ENCODE results near the gene ERRFI1.

ERRFI1 gene

DNA sequence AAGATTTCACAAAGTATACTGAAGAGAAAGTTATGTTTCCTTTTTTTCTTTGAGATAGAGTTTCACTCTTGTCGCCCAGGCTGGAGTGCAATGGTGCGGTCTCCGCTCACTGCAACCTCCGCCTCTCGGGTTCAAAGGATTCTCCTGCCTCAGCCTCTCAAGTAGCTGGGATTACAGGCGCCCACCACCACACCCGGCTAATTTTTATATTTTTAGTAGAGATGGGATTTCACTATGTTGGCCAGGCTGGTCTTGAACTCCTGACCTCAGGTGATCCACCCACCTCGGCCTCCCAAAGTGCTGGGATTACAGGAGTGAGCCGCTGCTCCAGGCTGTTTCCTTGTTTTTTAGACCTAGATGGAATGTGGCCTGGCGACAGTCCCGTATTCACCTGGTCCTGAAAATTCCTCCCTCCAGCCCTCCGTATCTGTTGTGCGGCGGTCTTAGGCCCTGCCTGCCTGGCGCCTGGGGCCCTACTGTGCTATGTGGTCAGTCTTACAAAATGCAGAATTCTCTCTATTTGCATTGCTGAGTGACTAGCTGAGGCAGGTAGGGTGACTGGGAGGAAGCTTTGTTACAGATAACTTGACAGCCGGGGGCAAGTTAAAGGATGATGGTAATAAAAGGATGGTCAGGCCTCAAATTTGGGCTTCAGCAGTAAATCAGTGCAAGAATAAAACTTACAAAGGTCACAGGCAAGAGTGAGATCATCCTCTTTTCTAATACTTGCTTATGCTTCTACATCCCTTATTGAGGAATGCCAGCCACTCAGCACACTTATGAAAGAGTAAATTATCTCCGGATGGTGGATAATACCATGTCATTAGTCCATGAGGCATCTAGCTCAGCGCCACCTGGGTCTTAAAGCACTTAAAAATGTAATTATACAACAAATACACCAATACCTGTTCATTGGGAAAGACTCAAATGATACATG, 34.3 kb downstream of the ERRFI1 start:
- H3K4me3 ChIP-seq (ENCODE audit: low read depth, low read length), result no peak overlapping the region
- H3K27ac ChIP-seq, result no peak overlapping the region
- TF ChIP-seq, protein P1, sequence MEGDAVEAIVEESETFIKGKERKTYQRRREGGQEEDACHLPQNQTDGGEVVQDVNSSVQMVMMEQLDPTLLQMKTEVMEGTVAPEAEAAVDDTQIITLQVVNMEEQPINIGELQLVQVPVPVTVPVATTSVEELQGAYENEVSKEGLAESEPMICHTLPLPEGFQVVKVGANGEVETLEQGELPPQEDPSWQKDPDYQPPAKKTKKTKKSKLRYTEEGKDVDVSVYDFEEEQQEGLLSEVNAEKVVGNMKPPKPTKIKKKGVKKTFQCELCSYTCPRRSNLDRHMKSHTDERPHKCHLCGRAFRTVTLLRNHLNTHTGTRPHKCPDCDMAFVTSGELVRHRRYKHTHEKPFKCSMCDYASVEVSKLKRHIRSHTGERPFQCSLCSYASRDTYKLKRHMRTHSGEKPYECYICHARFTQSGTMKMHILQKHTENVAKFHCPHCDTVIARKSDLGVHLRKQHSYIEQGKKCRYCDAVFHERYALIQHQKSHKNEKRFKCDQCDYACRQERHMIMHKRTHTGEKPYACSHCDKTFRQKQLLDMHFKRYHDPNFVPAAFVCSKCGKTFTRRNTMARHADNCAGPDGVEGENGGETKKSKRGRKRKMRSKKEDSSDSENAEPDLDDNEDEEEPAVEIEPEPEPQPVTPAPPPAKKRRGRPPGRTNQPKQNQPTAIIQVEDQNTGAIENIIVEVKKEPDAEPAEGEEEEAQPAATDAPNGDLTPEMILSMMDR (IDR thresholded peaks at IDR 0.05; ENCODE audit: low read depth, low read length), result no peak
- no peaks in the 10 kb centered on the region; the same call in 1 of the 2 replicates for H3K36me3 ChIP-seq
- no peaks in the 10 kb centered on the region for H3K27me3 ChIP-seq (ENCODE audit: insufficient read depth, low read depth, severe bottlenecking)
- H3K9me3 ChIP-seq (ENCODE audit: severe bottlenecking), result no peaks in the 10 kb centered on the region
- DNase-seq, result no peak

DNA sequence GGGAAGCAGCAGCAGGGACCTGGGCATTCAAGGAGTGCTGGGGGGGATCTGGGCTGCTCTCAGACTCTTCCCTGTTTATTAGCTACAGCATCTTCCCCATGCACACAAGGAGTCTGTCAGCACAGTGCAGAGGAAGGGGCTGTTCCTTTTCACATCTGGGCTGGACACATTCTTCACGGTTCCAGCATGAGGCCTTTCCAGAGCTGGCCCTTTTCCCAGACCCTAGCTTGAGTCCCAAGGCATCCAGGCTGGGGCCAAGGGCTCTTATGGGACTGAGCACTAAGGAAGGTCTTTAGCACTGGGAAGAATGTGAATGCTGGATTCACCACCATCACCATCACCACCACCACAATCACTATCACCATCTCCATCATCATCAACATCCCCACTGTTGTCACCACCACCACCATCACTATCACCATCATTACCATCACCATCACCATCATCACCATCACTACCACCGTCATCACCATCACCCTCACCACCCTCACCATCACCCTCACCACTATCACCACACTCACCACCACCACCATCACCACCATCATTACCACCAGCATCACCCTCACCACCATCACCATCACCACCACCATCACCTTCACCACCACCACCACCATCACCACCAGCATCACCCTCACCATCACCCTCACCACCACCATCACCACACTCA, 36.2 kb downstream of the ERRFI1 start:
- H3K36me3 ChIP-seq, result peaks cover 16% of the 10 kb centered on the region
- no peak overlapping the region for H3K27ac ChIP-seq
- TF ChIP-seq, protein P1 (IDR thresholded peaks at IDR 0.05; ENCODE audit: low read depth, low read length), result no peak

DNA sequence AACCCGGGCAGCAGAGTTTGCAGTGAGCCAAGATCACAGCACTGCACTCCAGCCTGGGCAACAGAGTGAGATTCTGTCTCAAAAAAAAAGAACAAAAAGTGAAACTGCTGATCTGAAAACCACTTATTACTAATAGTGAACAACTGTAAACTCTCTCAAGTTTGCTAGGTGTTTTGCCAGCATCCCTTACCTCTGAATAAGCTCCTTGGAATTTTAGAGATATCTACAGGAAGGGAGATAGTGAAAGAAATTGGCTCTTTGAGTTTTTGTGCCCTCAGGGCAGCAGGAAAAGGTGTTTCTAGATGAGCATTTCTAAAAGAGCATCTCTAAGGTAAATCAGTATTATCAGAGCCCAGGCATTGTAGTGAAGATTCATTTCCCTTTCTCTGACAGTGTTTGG, 37.5 kb downstream of the ERRFI1 start:
- TF ChIP-seq, protein P1 (IDR thresholded peaks at IDR 0.05; ENCODE audit: low read depth, low read length), result no peak
- Histone ChIP-seq H3K27me3 (ENCODE audit: insufficient read depth, low read depth, severe bottlenecking) (no peaks in the 10 kb centered on the region), H3K27ac (no peak overlapping the region), H3K9me3 (ENCODE audit: severe bottlenecking) (no peaks in the 10 kb centered on the region), H3K4me3 (ENCODE audit: low read depth, low read length) (no peak overlapping the region), H3K36me3 (peaks cover 27% of the 10 kb centered on the region)
- DNase-seq, result no peak

More for the DNA sequence above, 36.2 kb downstream of the ERRFI1 start:
- Histone ChIP-seq H3K27me3 (ENCODE audit: insufficient read depth, low read depth, severe bottlenecking) (no peaks in the 10 kb centered on the region), H3K9me3 (ENCODE audit: severe bottlenecking) (no peaks in the 10 kb centered on the region), H3K4me3 (ENCODE audit: low read depth, low read length) (no peak overlapping the region)
- DNase-seq, result no peak

DNA sequence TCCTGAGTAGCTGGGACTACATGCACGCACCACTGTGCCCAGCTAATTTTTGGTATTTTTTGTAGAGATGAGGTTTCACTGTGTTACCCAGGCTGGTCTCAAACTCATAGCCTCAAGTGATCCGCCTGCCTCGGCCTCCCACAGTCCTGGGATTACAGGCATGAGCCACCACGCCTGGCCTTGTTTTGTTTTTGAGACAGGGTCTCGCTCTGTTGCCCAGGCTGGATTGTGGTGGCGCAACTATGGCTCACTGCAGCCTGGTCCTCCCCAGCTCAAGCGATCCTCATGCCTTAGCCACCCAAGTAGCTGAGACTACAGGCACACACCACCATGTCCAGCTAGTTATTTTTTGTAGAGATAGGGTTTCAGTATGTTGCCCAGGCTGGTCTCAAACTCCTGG, 38.6 kb downstream of the ERRFI1 start:
- Histone ChIP-seq H3K4me3 (ENCODE audit: low read depth, low read length) (no peak overlapping the region), H3K9me3 (ENCODE audit: severe bottlenecking) (no peaks in the 10 kb centered on the region), H3K27me3 (ENCODE audit: insufficient read depth, low read depth, severe bottlenecking) (no peaks in the 10 kb centered on the region), H3K27ac (no peak overlapping the region), H3K36me3 (peaks cover 37% of the 10 kb centered on the region)
- DNase-seq, result no peak
- TF ChIP-seq, protein P1 (IDR thresholded peaks at IDR 0.05; ENCODE audit: low read depth, low read length), result no peak

DNA sequence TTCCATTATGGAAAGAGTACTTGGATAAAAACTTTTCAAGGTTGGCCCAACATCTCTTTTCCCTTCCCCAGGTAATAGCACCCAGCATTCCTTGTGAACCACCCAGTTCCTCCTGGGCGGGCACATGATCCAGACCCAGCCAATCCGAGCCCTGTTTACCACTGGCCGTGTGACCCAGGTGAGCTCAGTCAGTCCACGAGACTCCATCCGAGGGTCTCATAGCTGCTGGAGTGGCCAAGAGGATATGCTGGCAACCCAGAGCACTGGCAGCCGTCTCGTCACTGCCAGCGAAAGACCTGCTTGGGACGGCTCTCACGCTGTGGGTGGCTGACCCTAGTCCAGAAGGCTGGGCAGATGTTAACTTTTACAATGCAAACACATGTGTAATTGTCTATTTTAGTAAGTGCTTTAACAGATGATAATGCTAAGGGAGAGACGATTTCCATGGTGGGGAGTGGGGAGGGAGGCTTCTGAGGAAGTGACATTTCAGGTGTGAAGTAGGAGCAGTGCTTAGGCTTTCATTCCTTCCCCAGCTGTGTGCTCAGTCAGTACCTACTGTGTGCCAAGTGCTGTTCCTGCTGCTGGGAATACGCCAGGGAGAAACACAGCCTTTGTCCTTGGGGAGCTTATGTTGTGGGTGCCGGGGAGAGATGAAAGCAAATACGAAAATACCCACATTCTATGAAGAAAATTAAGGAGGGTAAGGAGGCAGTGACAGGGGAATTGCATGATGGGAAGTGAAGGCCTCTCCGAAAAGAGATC, 40.1 kb downstream of the ERRFI1 start:
- no peaks in the 10 kb centered on the region for H3K9me3 ChIP-seq (ENCODE audit: severe bottlenecking)
- TF ChIP-seq, protein P1 (IDR thresholded peaks at IDR 0.05; ENCODE audit: low read depth, low read length), result no peak
- no peaks in the 10 kb centered on the region for H3K27me3 ChIP-seq (ENCODE audit: insufficient read depth, low read depth, severe bottlenecking)
- H3K4me3 ChIP-seq (ENCODE audit: low read depth, low read length), result no peak overlapping the region
- peaks cover 42% of the 10 kb centered on the region for H3K36me3 ChIP-seq
- no peak for DNase-seq
- H3K27ac ChIP-seq, result no peak overlapping the region
